H9 (cell line): ENCODE data around the gene CDH13. TPM values are rescaled to one million over a fixed set of nuclear protein-coding genes. Genes with fewer than 3 reads are reported as not detected.

Experiments used
- DNase-seq: peaks from one replicate; pipeline ENCODE4 v3.0.0-alpha.2; 2017
- H2AFZ ChIP-seq: one replicate; pipeline ENCODE4 v1.6.1; 2013; ENCODE audit warnings: mild to moderate bottlenecking, low read length, control low read depth, moderate library complexity
- H2AK5ac ChIP-seq: 2 replicates; pipeline ENCODE4 v1.6.1; 2013; ENCODE audit warnings: low read length, control low read depth, mixed read lengths; ENCODE audit not compliant: insufficient read length
- H2BK120ac ChIP-seq: one replicate; pipeline ENCODE4 v1.6.1; 2013; ENCODE audit warnings: low read depth, mild to moderate bottlenecking, low read length, control low read depth, inconsistent platforms; ENCODE audit not compliant: poor library complexity, severe bottlenecking
- H2BK12ac ChIP-seq: 2 replicates; pipeline ENCODE4 v1.6.1; 2013; ENCODE audit warnings: low read length, control low read depth, mixed read lengths, low read depth; ENCODE audit not compliant: insufficient read length
- H2BK15ac ChIP-seq: 2 replicates; pipeline ENCODE4 v1.6.1; 2013; ENCODE audit warnings: low read depth, low read length, control low read depth
- H2BK20ac ChIP-seq: one replicate; pipeline ENCODE4 v1.6.1; 2013; ENCODE audit warnings: low read depth, mild to moderate bottlenecking, low read length, control low read depth, inconsistent platforms; ENCODE audit not compliant: poor library complexity, severe bottlenecking
- H2BK5ac ChIP-seq: 2 replicates; pipeline ENCODE4 v1.6.1; 2013; ENCODE audit warnings: low read length, control low read depth, mixed read lengths; ENCODE audit not compliant: insufficient read length
- H3K14ac ChIP-seq: 2 replicates; pipeline ENCODE4 v1.6.1; 2013; ENCODE audit warnings: low read length, control low read depth; ENCODE audit not compliant: insufficient read depth
- H3K18ac ChIP-seq: 2 replicates; pipeline ENCODE4 v1.6.1; 2013; ENCODE audit warnings: low read depth, mild to moderate bottlenecking, mixed read lengths, low read length, control low read depth; ENCODE audit not compliant: insufficient read length
- H3K23ac ChIP-seq: 2 replicates; pipeline ENCODE4 v1.6.1; 2013; ENCODE audit warnings: low read length, control low read depth, mixed read lengths, low read depth; ENCODE audit not compliant: insufficient read length
- H3K23me2 ChIP-seq: 2 replicates; pipeline ENCODE4 v1.6.1; 2013; ENCODE audit warnings: low read depth, mild to moderate bottlenecking, mixed read lengths, low read length, control low read depth; ENCODE audit not compliant: insufficient read length, poor library complexity, severe bottlenecking
- H3K27ac ChIP-seq: 2 replicates; pipeline ENCODE4 v1.5.1; 2013; ENCODE audit warnings: low read length, control low read depth, mixed read lengths, low read depth; ENCODE audit not compliant: insufficient read length
- H3K27me3 ChIP-seq: 2 replicates; pipeline ENCODE4 v1.6.1; 2013; ENCODE audit warnings: low read length, control low read depth, inconsistent platforms; ENCODE audit not compliant: insufficient read depth
- H3K4ac ChIP-seq: 2 replicates; pipeline ENCODE4 v1.6.1; 2013; ENCODE audit warnings: low read depth, mild to moderate bottlenecking, control low read depth, inconsistent platforms, low read length, moderate library complexity
- H3K4me1 ChIP-seq: 2 replicates; pipeline ENCODE4 v1.6.1; 2013; ENCODE audit warnings: low read length, control low read depth, inconsistent platforms; ENCODE audit not compliant: insufficient read depth
- H3K4me2 ChIP-seq: 2 replicates; pipeline ENCODE4 v1.6.1; 2013; ENCODE audit warnings: low read length, control low read depth, mixed read lengths; ENCODE audit not compliant: insufficient read length, insufficient read depth
- H3K56ac ChIP-seq: 2 replicates; pipeline ENCODE4 v1.6.1; 2013; ENCODE audit warnings: low read depth, mild to moderate bottlenecking, mixed read lengths, low read length, control low read depth; ENCODE audit not compliant: insufficient read length
- H3K79me1 ChIP-seq: 2 replicates; pipeline ENCODE4 v1.6.1; 2013; ENCODE audit warnings: low read depth, mild to moderate bottlenecking, moderate library complexity, low read length, control low read depth, inconsistent platforms; ENCODE audit not compliant: insufficient read depth, poor library complexity, severe bottlenecking
- H3K79me2 ChIP-seq: 2 replicates; pipeline ENCODE4 v1.6.1; 2013; ENCODE audit warnings: low read length, control low read depth, inconsistent platforms; ENCODE audit not compliant: insufficient read depth
- H3K9ac ChIP-seq: 2 replicates; pipeline ENCODE4 v1.6.1; 2013; ENCODE audit warnings: low read length, control low read depth, mixed read lengths; ENCODE audit not compliant: insufficient read length; ENCODE audit errors: extremely low read depth
- H3K9me3 ChIP-seq: one replicate; pipeline ENCODE4 v1.6.1; 2013; ENCODE audit warnings: low read depth, low read length, inconsistent platforms; ENCODE audit not compliant: control insufficient read depth
- H3T11ph ChIP-seq: one replicate; pipeline ENCODE4 v1.6.1; 2013; ENCODE audit warnings: mild to moderate bottlenecking, low read length, control low read depth, inconsistent platforms
- H4K20me1 ChIP-seq: one replicate; pipeline ENCODE4 v1.6.1; 2013; ENCODE audit not compliant: control insufficient read depth, insufficient read length, insufficient read depth
- H4K5ac ChIP-seq: 2 replicates; pipeline ENCODE4 v1.6.1; 2013; ENCODE audit warnings: low read depth, mild to moderate bottlenecking, mixed read lengths, low read length, control low read depth; ENCODE audit not compliant: insufficient read length
- H4K8ac ChIP-seq: replicated peaks from 2 replicates; pipeline ENCODE4 v1.6.1; 2013; ENCODE audit warnings: low read length, control low read depth, mixed read lengths, low read depth; ENCODE audit not compliant: insufficient read length
- H4K91ac ChIP-seq: 2 replicates; pipeline ENCODE4 v1.6.1; 2013; ENCODE audit warnings: low read depth, mild to moderate bottlenecking, moderate library complexity, mixed read lengths, low read length, control low read depth; ENCODE audit not compliant: insufficient read length
- H3K27ac Mint-ChIP-seq, 3 experiments: 2 replicates in 2 of 3; 3 replicates in 1 of 3; pipeline ENCODE4 v1.8.0; 2020 to 2021; ENCODE audit warnings: mixed read lengths in 3 of 3, mild to moderate bottlenecking in 1 of 3, moderate library complexity in 1 of 3
- H3K27me3 Mint-ChIP-seq: 2 replicates; pipeline ENCODE4 v1.8.0; 2021; ENCODE audit warnings: low read depth, mild to moderate bottlenecking, moderate library complexity, mixed read lengths
- H3K36me3 Mint-ChIP-seq, 3 experiments: 2 replicates in 2 of 3; 3 replicates in 1 of 3; pipeline ENCODE4 v1.8.0; 2020 to 2021; ENCODE audit warnings: low read depth in 3 of 3, mixed read lengths in 3 of 3; ENCODE audit not compliant: insufficient read depth in 1 of 3
- H3K4me1 Mint-ChIP-seq, 2 experiments: 2 replicates each; pipeline ENCODE4 v1.8.0; 2020; ENCODE audit warnings: mixed read lengths in 2 of 2
- H3K4me3 Mint-ChIP-seq, 2 experiments: 2 replicates in 1 of 2; 3 replicates in 1 of 2; pipeline ENCODE4 v1.8.0; 2020 to 2021; ENCODE audit warnings: mild to moderate bottlenecking in 2 of 2, mixed read lengths in 2 of 2, moderate library complexity in 1 of 2
- H3K9me3 Mint-ChIP-seq, 2 experiments: 2 replicates in 1 of 2; 3 replicates in 1 of 2; pipeline ENCODE4 v1.8.0; 2020; ENCODE audit warnings: mild to moderate bottlenecking in 2 of 2, mixed read lengths in 2 of 2, moderate library complexity in 1 of 2
- CTCF ChIP-seq: fragments of 200-600 bp; sonication (generic); conservative IDR thresholded peaks from 3 replicates; pipeline ENCODE4 v1.8.0; 2021; ENCODE audit warnings: antibody characterized with exemption, mild to moderate bottlenecking
- WGBS: extraction: QIAGEN DNeasy Blood & Tissue Kit; methylation state at CpG from one replicate; pipeline ENCODE4 v1.1.7; 2013; ENCODE audit warnings: missing lambda C conversion rate, low lambda C conversion rate, mixed read lengths; ENCODE audit not compliant: insufficient read length; ENCODE audit errors: extremely low coverage; 5-methylcytosine and 5-hydroxymethylcytosine counted together
- total RNA-seq: library from RNA; stranded (reverse); gene quantifications from 2 replicates; pipeline ENCODE4 v1.2.1, GENCODE V29; 2021

CDH13 gene
- total RNA-seq, 1 experiment from 2014 or later, result 1.5 TPM

GRCh38 chr16:82753821-82754220 lies 127.1 kb downstream of the CDH13 start:
- H3K56ac ChIP-seq, result no peak overlapping the region
- no peak overlapping the region for H3T11ph ChIP-seq
- no peak overlapping the region for H2BK12ac ChIP-seq
- peaks cover 18 to 20% of the 10 kb centered on the region in 2 experiments for H3K4me1 Mint-ChIP-seq
- H3K9me3 Mint-ChIP-seq, result peaks cover 0 to 6% of the 10 kb centered on the region in 2 experiments; a peak in 1 of 5 replicates
- no peaks in the 10 kb centered on the region for H3K27me3 ChIP-seq
- peaks cover 0 to 3% (median 0%) of the 10 kb centered on the region in 3 experiments; a peak in 1 of 7 replicates for H3K36me3 Mint-ChIP-seq
- H2BK15ac ChIP-seq, result no peak overlapping the region
- H2BK5ac ChIP-seq, result no peak overlapping the region
- H4K5ac ChIP-seq, result no peak overlapping the region
- no peak overlapping the region for H3K18ac ChIP-seq
- H3K27me3 Mint-ChIP-seq, result no peaks in the 10 kb centered on the region
- no peaks in the 10 kb centered on the region; the same call in 1 of the 2 replicates for H3K4me1 ChIP-seq
- H3K4ac ChIP-seq, result no peak overlapping the region
- H3K14ac ChIP-seq, result no peak overlapping the region
- no peak overlapping the region for H3K9ac ChIP-seq
- no peaks in the 10 kb centered on the region for H3K23me2 ChIP-seq
- no peak for DNase-seq
- no peaks in the 10 kb centered on the region for H3K9me3 ChIP-seq
- WGBS, result no CpG with 5 or more reads among the region's 4 CpGs
- no peaks in the 10 kb centered on the region for H3K79me1 ChIP-seq
- no peak overlapping the region for H4K8ac ChIP-seq
- no peak overlapping the region for H4K91ac ChIP-seq
- H2BK20ac ChIP-seq, result no peak overlapping the region
- no peak overlapping the region for H3K23ac ChIP-seq
- no peak overlapping the region for H2AK5ac ChIP-seq
- no peaks in the 10 kb centered on the region for H3K79me2 ChIP-seq
- H2BK120ac ChIP-seq, result no peak overlapping the region
- H3K27ac ChIP-seq, result no peak overlapping the region
- no peaks in the 10 kb centered on the region for H4K20me1 ChIP-seq
- no peak overlapping the region for H3K27ac Mint-ChIP-seq
- H3K4me2 ChIP-seq, result no peak overlapping the region
- H3K4me3 Mint-ChIP-seq, result no peak overlapping the region
- H2AFZ ChIP-seq, result no peak overlapping the region
- no peak for TF ChIP-seq CTCF
